ENCODE measurements around the gene CELF1. TPM values are rescaled to one million over a fixed set of nuclear protein-coding genes. Genes with fewer than 3 reads are reported as not detected.

CELF1 gene
- total RNA-seq, result 176 and 180 TPM in 2 replicates
- long read RNA-seq, full-length matches to known transcripts, result 1 of 60 reads
- long read RNA-seq, partial matches to known transcripts, result 19 of 60 reads
- long read RNA-seq, other reads (novel, unspliced or antisense), result 40 of 60 reads

GRCh38 chr11:47552566-47553405, at the start of gene CELF1:
Gene CELF1, minus strand, starts transcription at chr11:47553132. Its CDS starts 53,609 bp downstream, at chr11:47499523.
- H3K4me1 Mint-ChIP-seq, result peaks cover 39% of the 10 kb centered on the region
- DNase-seq (ENCODE audit: low read depth, low spot score), result peak; percentile 88
- peak within 1 kb of the TSS; percentile 99 for H3K4me3 Mint-ChIP-seq
- peaks cover 6% of the 10 kb centered on the region for H3K36me3 Mint-ChIP-seq (ENCODE audit: low read depth)
- no peaks in the 10 kb centered on the region for H3K9me3 Mint-ChIP-seq
- peak within 1 kb of the TSS; percentile 99 for H3K27ac Mint-ChIP-seq (ENCODE audit: unreplicated experiment)
- no peaks in the 10 kb centered on the region for H3K27me3 Mint-ChIP-seq (ENCODE audit: low read depth)
- peak; percentile 93 for TF ChIP-seq CTCF (conservative IDR thresholded peaks at IDR 0.05)

DNA sequence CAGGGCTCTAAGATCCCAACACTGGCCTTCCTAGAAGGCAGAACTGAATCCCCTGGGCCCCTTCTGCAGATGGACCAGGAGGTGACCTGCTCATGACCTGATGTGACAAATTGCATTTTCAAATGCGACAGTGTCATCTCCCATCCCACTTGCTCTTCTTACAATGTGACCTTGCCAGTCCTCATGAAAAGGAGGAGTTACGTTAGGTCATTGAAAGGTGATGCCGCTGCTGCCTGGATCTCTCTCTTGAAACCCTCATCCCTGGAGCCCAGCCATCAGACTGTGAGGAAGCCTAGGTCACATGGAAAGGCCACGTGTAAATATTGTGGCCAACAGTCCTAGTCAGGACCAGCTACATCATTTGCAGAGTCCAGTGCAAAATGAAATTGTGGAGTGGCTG, 47.0 kb upstream of the CELF1 start:
- H3K4me1 Mint-ChIP-seq, result no peaks in the 10 kb centered on the region
- H3K27me3 Mint-ChIP-seq (ENCODE audit: low read depth), result no peaks in the 10 kb centered on the region
- no peak for TF ChIP-seq CTCF (conservative IDR thresholded peaks at IDR 0.05)
- no peak overlapping the region for H3K4me3 Mint-ChIP-seq
- H3K36me3 Mint-ChIP-seq (ENCODE audit: low read depth), result no peaks in the 10 kb centered on the region
- DNase-seq (ENCODE audit: low read depth, low spot score), result no peak
- no peaks in the 10 kb centered on the region for H3K9me3 Mint-ChIP-seq
- no peak overlapping the region for H3K27ac Mint-ChIP-seq (ENCODE audit: unreplicated experiment)

GRCh38 chr11:47595967-47596366, 43.0 kb upstream of the CELF1 start:
- Mint-ChIP-seq H3K36me3 (ENCODE audit: low read depth) (no peaks in the 10 kb centered on the region), H3K4me3 (peak overlapping the region; percentile 64), H3K27ac (ENCODE audit: unreplicated experiment) (peak overlapping the region; percentile 15), H3K9me3 (no peaks in the 10 kb centered on the region), H3K27me3 (ENCODE audit: low read depth) (peaks cover 14% of the 10 kb centered on the region), H3K4me1 (peaks cover 31% of the 10 kb centered on the region)
- TF ChIP-seq CTCF (conservative IDR thresholded peaks at IDR 0.05), result no peak
- no peak for DNase-seq (ENCODE audit: low read depth, low spot score)

DNA sequence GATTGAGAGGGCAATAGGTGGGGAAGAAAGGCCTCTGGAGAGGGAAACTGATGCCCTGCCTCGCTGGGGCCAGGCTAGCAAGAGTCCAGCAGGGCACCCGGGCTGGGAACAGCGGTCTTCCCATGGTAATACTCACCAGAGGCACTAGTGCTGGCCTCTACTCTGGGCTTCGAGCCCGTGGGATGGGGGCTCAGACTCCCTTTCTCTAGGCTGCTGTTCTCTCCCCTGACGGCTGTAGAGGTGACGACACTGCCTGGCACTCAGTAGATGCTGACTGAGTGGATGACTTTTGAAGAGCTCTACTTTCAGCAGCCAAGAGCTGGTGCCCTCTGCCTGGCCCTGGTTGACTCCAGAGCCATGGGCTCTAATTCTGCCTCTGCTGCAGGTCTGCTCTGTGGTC, 42.1 kb upstream of the CELF1 start:
- Mint-ChIP-seq H3K27me3 (ENCODE audit: low read depth) (peaks cover 14% of the 10 kb centered on the region), H3K4me1 (peaks cover 31% of the 10 kb centered on the region), H3K9me3 (no peaks in the 10 kb centered on the region), H3K4me3 (peak overlapping the region; percentile 83), H3K36me3 (ENCODE audit: low read depth) (no peaks in the 10 kb centered on the region), H3K27ac (ENCODE audit: unreplicated experiment) (no peak overlapping the region)
- no peak for DNase-seq (ENCODE audit: low read depth, low spot score)
- TF ChIP-seq CTCF (conservative IDR thresholded peaks at IDR 0.05), result no peak

DNA sequence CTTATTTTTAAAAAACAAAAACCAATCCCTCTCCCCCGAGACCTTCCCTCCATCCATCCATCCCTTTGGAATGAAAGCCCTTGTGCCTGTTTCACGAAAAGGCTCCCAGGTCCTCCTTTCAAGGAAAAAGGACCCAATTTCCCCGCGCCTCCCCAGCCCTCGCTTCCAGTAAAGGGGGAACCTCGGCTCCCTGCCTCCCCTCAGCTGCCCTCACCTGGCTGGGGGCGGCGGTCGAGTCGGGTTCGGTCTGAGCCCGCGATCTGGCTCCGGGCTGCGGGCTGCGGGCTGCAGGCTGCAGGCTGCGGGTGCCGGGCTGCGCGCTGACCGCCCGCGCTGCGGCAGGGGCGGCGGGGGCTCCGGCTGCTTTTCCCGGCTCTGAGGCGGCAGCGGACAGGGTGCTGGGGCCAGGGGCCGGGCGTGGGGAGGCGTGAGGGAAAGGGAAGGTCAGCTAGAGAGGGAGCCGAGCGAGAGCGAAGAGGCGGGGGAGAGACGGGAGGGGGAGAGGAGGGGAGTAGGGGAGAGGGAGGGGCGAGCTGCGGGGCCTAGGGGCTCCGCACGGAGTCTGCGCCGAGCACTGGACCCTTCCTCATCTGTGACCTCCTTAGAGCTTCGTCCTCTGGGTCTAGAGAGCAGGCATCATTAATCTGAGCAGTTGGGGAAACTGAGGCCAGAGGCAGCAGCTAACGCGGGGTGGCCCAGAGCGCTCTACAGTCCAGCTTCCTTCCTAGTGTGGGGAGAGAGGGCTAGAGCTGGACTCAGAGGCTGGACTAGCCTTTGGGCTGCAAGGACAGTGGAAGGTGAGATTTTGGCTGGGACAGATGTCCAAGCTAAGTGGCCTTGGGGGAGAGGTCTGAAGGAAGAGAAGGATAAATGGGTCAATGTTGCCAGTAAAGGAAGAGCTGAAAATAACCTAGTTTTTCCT, 41.3 kb upstream of the CELF1 start, which contains the start of gene C1QTNF4:
Gene C1QTNF4, minus strand, starts transcription at position 478 of the 922 bp plus-strand sequence. CDS start 3,601 bp downstream, outside the sequence.
- Mint-ChIP-seq H3K9me3 (no peaks in the 10 kb centered on the region), H3K27me3 (ENCODE audit: low read depth) (peaks cover 14% of the 10 kb centered on the region), H3K4me3 (peak within 1 kb of the TSS; percentile 88), H3K4me1 (peaks cover 31% of the 10 kb centered on the region), H3K36me3 (ENCODE audit: low read depth) (no peaks in the 10 kb centered on the region), H3K27ac (ENCODE audit: unreplicated experiment) (no peak within 1 kb of the TSS)
- TF ChIP-seq CTCF (conservative IDR thresholded peaks at IDR 0.05), result no peak
- peak; percentile 49 for DNase-seq (ENCODE audit: low read depth, low spot score)
